Lower lobe of right lung (tissue), 2 donors: ENCODE measurements around the gene SYNE4. TPM values are rescaled to one million over a fixed set of nuclear protein-coding genes. Genes with fewer than 3 reads are reported as not detected.

ENCODE experiments used
- ATAC-seq, 2 donors: fragments of 200-7000 bp; cut with Tn5 transposase; one replicate each; pipeline ENCODE4 v1.9.1; 2020 to 2022; ENCODE audit warnings: mild to moderate bottlenecking in 2 of 2, moderate library complexity in 2 of 2
- DNase-seq: peaks from one replicate; pipeline ENCODE4 v3.0.0-alpha.2; 2020
- H3K27ac ChIP-seq: fragments of 200-600 bp; one replicate; pipeline ENCODE4 v1.8.0; 2022
- H3K27me3 ChIP-seq: fragments of 200-600 bp; one replicate; pipeline ENCODE4 v1.8.0; 2022; ENCODE audit warnings: low read depth
- H3K36me3 ChIP-seq: fragments of 200-600 bp; one replicate; pipeline ENCODE4 v1.8.0; 2022; ENCODE audit warnings: mild to moderate bottlenecking
- H3K4me1 ChIP-seq: fragments of 200-600 bp; one replicate; pipeline ENCODE4 v1.8.0; 2022
- H3K4me3 ChIP-seq: fragments of 200-600 bp; one replicate; pipeline ENCODE4 v1.8.0; 2022; ENCODE audit warnings: mild to moderate bottlenecking
- H3K9me3 ChIP-seq: fragments of 200-600 bp; one replicate; pipeline ENCODE4 v1.8.0; 2022
- intact Hi-C: fragments of 100-400 bp; cut with DNase I; formaldehyde crosslinking; loops from one replicate; pipeline ENCODE4 v1.11.0; 2022
- total RNA-seq: library from RNA; stranded (reverse); fragmentation: NEBNext Ultra II Directional; extraction: Animal tissue kit (Norgen Biotek cat#: 25700); gene quantifications from one replicate; pipeline ENCODE4 v1.2.1, GENCODE V29; 2021
- TF ChIP-seq, protein P1 (sequence below): fragments of 200-600 bp; IDR thresholded peaks from one replicate; pipeline ENCODE4 v1.8.0; 2022; ENCODE audit warnings: antibody characterized with exemption, mild to moderate bottlenecking
- donor health status: DM: no; HTN: yes; CAD: no; lungs with severe emphysema.

The SYNE4 gene
- total RNA-seq, 1 donor from 2014 or later, result 8.9 TPM

DNA sequence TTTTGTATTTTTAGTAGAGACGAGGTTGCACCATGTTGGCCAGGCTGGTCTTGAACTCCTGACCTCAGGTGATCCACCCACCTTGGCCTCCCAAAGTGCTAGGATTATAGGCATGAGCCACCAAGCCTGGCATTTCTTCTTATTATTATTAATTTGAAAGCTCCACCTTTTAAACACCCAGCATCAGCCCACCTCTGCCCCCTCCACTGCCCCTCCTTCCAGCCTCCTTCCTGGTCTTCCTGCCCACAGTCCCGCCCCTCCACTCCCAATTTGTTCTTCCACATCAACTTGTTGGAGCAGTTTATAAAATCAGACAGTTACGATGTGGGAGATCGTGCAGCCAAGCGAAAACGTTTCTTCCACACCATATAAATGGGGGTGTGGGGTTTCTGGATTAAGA, 31.9 kb upstream of the SYNE4 start:
- intact Hi-C loops, result no loop called here
- Histone ChIP-seq H3K27me3 (no peaks in the 10 kb centered on the region), H3K36me3 (peaks cover 18% of the 10 kb centered on the region), H3K9me3 (no peaks in the 10 kb centered on the region), H3K4me3 (no peak overlapping the region), H3K27ac (no peak overlapping the region), H3K4me1 (no peaks in the 10 kb centered on the region)
- DNase-seq (no peak), ATAC-seq (no peak)
- TF ChIP-seq, protein P1, sequence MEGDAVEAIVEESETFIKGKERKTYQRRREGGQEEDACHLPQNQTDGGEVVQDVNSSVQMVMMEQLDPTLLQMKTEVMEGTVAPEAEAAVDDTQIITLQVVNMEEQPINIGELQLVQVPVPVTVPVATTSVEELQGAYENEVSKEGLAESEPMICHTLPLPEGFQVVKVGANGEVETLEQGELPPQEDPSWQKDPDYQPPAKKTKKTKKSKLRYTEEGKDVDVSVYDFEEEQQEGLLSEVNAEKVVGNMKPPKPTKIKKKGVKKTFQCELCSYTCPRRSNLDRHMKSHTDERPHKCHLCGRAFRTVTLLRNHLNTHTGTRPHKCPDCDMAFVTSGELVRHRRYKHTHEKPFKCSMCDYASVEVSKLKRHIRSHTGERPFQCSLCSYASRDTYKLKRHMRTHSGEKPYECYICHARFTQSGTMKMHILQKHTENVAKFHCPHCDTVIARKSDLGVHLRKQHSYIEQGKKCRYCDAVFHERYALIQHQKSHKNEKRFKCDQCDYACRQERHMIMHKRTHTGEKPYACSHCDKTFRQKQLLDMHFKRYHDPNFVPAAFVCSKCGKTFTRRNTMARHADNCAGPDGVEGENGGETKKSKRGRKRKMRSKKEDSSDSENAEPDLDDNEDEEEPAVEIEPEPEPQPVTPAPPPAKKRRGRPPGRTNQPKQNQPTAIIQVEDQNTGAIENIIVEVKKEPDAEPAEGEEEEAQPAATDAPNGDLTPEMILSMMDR, result no peak

DNA sequence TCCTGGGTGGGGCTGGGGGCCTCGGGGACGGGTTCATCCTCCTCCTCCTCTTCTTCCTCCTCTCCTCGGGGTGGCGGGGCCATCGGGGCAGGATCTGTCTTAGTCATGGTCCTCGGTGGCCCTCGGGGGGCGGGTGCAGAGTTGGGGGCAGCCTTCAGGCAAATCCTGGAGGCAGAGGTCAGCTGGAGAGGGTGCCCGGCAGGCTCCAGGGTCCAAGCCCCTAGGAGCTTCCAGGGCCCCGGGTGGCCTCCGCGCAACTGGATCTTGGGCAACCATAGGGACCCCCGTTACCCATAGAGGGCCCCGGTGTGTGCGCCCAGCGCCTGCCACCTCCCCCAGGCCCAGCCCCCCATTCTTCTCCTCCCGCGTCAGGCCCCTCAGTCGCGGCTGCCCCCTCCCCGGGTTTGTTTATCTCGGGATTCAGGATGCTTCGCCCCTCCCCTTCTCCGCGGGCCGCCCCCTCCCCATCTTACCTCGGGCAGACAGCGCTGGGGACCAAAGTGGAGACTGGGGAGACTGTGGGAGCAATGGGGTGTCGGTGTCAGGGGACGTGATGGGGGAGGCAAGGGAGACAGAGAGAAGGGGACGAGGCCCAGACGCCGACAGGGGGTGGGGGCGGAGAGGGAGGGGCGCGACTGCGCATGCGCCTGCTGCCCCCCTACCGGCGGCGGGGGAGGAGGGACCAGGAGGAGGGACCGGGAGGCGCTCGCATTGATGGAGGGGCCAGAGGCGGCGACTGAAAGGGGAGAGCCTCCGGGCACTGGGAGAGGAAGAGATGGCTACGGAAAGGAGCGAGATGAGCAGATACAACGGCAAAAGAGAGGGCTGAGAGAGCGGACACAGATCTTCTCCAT, 23.9 kb upstream of the SYNE4 start, which contains the start of gene CLIP3:
TSS of gene CLIP3 (minus strand) at position 623 of the 854 bp plus-strand sequence. CDS start at position 107, 516 bp downstream.
- peak; percentile 38 to 57 for ATAC-seq
- TF ChIP-seq, protein P1, result no peak
- Histone ChIP-seq H3K4me1 (peaks cover 3% of the 10 kb centered on the region), H3K4me3 (peak within 1 kb of the TSS; percentile 51), H3K36me3 (no peaks in the 10 kb centered on the region), H3K27ac (no peak within 1 kb of the TSS), H3K27me3 (peaks cover 9% of the 10 kb centered on the region), H3K9me3 (no peaks in the 10 kb centered on the region)
- intact Hi-C loops, result no loop called here
- no peak for DNase-seq

DNA sequence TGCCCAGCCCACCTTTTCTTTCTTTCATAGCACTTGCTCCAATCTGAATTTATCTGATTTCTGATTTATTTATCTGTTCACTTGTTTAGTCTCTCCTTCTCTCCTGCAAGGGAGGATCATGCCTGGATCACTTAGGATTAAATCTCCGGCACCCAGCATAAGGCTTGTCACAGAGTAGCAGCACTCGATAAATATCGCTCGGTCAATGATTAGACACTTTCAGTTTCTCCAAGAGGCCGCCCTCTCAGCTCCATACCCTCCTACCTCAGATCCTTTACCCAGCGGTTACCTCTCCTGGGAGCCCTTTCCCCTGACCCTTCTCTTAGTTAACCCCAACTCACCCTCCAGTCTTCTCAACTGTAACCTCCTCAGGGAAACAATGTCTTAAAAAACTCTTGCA, 22.7 kb upstream of the SYNE4 start:
- no peaks in the 10 kb centered on the region for H3K36me3 ChIP-seq
- ATAC-seq, result no peak
- DNase-seq, result no peak
- TF ChIP-seq, protein P1, result no peak
- H3K27ac ChIP-seq, result no peak overlapping the region
- intact Hi-C loops, result no loop called here
- no peak overlapping the region for H3K4me3 ChIP-seq
- no peaks in the 10 kb centered on the region for H3K9me3 ChIP-seq
- peaks cover 9% of the 10 kb centered on the region for H3K27me3 ChIP-seq
- H3K4me1 ChIP-seq, result peaks cover 3% of the 10 kb centered on the region

DNA sequence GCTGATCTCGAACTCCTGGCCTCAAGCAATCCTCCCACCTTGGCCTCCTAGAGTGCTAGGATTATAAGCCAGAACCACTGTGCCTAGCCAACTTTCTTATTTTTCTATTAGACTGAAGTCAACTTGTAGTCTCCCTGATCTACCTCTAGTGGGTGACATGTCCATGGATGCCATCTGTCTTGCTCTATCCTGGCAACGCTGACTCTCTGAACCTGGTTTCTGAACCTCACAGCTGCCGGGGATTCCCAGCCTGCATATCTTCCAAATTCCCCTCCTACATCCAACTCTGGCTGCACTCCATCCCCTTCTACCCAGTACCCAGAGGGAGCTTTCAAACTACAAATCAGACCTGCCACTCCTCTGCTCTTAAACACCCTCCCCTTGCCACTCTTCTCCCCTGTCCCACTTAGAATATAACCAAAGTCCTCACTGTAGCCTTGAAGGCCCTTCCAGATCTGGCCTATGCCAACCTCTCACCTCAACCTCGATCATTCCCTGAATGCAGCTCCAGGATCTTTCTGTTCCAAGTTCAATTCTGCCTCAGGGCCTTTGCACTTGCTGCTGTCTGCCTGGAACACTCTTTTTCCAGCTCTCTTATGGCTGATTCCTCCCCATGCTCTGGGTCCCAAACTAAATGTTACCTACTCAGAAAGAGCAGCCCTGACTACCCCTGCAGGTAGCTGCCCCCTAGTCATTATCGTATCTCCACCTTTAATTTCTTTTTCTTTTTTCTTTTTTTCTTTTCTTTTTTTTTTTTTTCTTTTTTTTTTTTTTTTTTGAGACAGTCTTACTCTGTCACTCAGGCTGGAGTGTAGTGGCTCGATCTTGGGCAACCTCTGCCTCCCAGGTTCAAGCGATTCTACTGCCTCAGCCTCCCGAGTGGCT, 21.9 kb upstream of the SYNE4 start:
- Histone ChIP-seq H3K4me1 (peaks cover 3% of the 10 kb centered on the region), H3K27ac (no peak overlapping the region), H3K27me3 (peaks cover 9% of the 10 kb centered on the region), H3K9me3 (no peaks in the 10 kb centered on the region), H3K36me3 (no peaks in the 10 kb centered on the region), H3K4me3 (no peak overlapping the region)
- no peak for DNase-seq
- no peak for ATAC-seq
- intact Hi-C loops, result no loop called here
- TF ChIP-seq, protein P1, result no peak

DNA sequence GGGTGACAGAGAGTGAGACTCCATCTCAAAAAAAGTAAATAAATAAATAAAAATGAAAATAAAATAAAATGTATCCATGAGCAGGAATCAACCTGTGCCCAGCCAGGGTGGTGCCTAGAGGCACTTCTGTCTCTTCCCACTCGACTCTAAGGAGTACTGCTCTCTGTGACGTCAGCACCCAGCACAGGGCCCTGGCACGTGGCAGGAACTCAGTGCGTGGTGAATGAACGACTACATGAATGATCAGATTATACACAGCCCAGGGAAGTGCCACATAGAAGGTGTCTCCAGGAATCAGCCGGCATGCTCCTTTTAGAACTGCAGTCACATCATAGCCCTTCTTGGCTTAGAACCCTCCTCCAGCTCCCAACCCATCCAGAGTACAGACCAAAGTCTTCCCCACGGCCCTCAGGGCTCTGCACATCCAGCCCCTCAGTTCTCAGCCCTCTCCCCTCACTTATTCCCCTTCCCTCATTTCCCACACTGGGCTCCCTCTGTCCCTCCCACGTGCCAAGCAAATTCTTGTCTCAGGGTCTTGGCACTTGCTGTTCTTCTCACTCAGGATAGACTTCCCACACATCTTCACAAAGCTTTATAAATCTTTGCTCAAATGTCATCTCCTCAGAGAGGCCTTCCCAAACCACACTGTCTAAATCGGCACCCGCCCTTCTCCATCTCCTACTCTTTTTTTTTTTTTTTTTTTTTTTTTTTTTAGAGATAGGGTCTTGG, 19.9 kb upstream of the SYNE4 start:
- H3K36me3 ChIP-seq, result peaks cover 11% of the 10 kb centered on the region
- H3K27me3 ChIP-seq, result peaks cover 9% of the 10 kb centered on the region
- no peak overlapping the region for H3K27ac ChIP-seq
- intact Hi-C loops, result no loop called here
- DNase-seq, result no peak
- TF ChIP-seq, protein P1, result no peak
- H3K4me3 ChIP-seq, result no peak overlapping the region
- H3K9me3 ChIP-seq, result no peaks in the 10 kb centered on the region
- H3K4me1 ChIP-seq, result peaks cover 3% of the 10 kb centered on the region
- no peak for ATAC-seq
